Mucosa of stomach (tissue), 1 donor: ENCODE results near the gene KLK8.
A peak's percentile ranks its signal among the peaks of the same experiment; 100 is the strongest.

Experiments
- H3K27me3 ChIP-seq: one replicate; pipeline ENCODE4 v1.7.0; 2013; ENCODE audit warnings: mild to moderate bottlenecking, low read length; ENCODE audit not compliant: control insufficient read depth, insufficient read depth
- H3K36me3 ChIP-seq: one replicate; pipeline ENCODE4 v1.7.0; 2013; ENCODE audit warnings: low read length; ENCODE audit not compliant: control insufficient read depth, insufficient read depth
- H3K4me1 ChIP-seq: one replicate; pipeline ENCODE4 v1.7.0; 2013; ENCODE audit warnings: mild to moderate bottlenecking, low read length; ENCODE audit not compliant: control insufficient read depth, insufficient read depth
- H3K4me3 ChIP-seq: one replicate; pipeline ENCODE4 v1.7.0; 2013; ENCODE audit warnings: low read length
- H3K9ac ChIP-seq: one replicate; pipeline ENCODE4 v1.7.0; 2013; ENCODE audit warnings: mild to moderate bottlenecking, low read length, moderate library complexity
- H3K9me3 ChIP-seq: one replicate; pipeline ENCODE4 v1.7.0; 2013; ENCODE audit warnings: mild to moderate bottlenecking, low read length, moderate library complexity; ENCODE audit not compliant: control insufficient read depth
- donor health status: Pancreatic carcinoma.

The KLK8 gene

DNA sequence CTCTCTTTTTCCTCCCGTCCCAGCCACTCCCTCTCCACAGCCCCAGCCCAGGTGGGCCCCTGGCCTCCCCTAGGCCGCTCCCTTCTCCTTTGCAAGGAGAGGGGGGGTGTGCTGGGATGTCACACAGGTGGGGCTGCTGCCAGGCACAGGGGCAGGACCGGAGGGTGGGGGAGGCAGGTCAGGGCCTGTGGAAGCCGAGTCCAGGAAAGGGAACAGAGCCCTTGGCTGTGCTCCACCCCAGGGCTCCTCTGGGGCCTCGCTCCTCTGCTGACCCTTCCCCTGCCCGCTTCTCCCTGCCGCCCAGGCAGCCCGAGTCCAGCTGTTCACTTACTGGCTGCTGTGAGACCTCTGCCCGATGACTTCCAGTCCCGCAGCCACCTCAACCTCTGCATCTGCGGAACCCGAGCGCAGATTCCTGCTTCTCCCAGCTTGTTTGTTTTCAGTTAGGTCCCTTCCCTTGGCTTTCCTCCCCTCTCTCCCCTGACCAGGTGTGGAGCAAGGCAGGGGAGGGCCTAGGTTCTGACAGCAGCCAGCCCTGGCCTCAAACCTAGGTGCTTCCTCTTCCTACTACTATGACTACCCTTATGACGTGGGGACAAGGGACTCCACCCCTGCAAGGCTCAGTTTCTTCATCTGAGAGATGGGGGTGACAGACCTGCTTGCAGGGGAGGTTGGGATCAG, 25.9 kb upstream of the KLK8 start:
- peak overlapping the region; percentile 49 for H3K4me3 ChIP-seq
- H3K4me1 ChIP-seq, result peaks cover 15% of the 10 kb centered on the region
- peaks cover 3% of the 10 kb centered on the region for H3K27me3 ChIP-seq
- H3K9me3 ChIP-seq, result no peaks in the 10 kb centered on the region
- no peaks in the 10 kb centered on the region for H3K36me3 ChIP-seq
- peak overlapping the region; percentile 84 for H3K9ac ChIP-seq

- Histone ChIP-seq H3K4me3 (peak within 1 kb of the TSS; percentile 49), H3K9me3 (no peaks in the 10 kb centered on the region), H3K9ac (peak within 1 kb of the TSS; percentile 84), H3K4me1 (peaks cover 15% of the 10 kb centered on the region), H3K27me3 (peaks cover 3% of the 10 kb centered on the region), H3K36me3 (no peaks in the 10 kb centered on the region)
These were observed 25.1 kb upstream of the KLK8 start, which contains the start of gene KLK11 for GRCh38 chr19:51026554-51026831. Gene KLK11 (minus strand): TSS chr19:51026616. CDS start chr19:51025631, 985 bp downstream.

- Histone ChIP-seq H3K36me3 (no peaks in the 10 kb centered on the region), H3K4me3 (peak overlapping the region; percentile 49), H3K9me3 (no peaks in the 10 kb centered on the region), H3K9ac (peak overlapping the region; percentile 84), H3K27me3 (peaks cover 3% of the 10 kb centered on the region), H3K4me1 (peaks cover 15% of the 10 kb centered on the region)
These were observed 24.6 kb upstream of the KLK8 start for GRCh38 chr19:51025809-51026553.

DNA sequence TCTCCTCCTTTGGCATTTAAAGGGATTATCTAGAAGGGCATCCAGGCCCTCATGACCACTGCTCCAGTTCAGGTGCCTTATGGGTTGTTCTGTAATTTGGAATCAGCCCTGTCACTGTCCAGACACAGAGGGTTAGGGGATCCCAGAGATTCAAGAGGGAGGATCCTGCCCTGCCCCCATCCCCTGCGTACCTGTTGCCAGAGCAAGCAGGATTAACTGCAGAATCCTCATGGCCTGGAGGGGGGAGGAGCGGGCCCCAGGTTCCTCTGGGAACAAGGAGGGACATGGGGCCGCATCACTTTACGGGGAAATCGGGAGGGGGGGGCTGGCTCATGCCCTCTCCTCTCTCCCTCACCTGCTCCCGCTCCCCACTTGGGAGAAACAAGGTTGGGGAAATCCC, 24.0 kb upstream of the KLK8 start:
- Histone ChIP-seq H3K36me3 (no peaks in the 10 kb centered on the region), H3K4me1 (peaks cover 15% of the 10 kb centered on the region), H3K9me3 (no peaks in the 10 kb centered on the region), H3K4me3 (no peak overlapping the region), H3K27me3 (peaks cover 1% of the 10 kb centered on the region), H3K9ac (no peak overlapping the region)

- Histone ChIP-seq H3K27me3 (peaks cover 6% of the 10 kb centered on the region), H3K4me1 (peaks cover 15% of the 10 kb centered on the region), H3K36me3 (no peaks in the 10 kb centered on the region), H3K9ac (no peak overlapping the region), H3K4me3 (no peak overlapping the region), H3K9me3 (no peaks in the 10 kb centered on the region)
These were observed 23.5 kb upstream of the KLK8 start for GRCh38 chr19:51024924-51025323.

DNA sequence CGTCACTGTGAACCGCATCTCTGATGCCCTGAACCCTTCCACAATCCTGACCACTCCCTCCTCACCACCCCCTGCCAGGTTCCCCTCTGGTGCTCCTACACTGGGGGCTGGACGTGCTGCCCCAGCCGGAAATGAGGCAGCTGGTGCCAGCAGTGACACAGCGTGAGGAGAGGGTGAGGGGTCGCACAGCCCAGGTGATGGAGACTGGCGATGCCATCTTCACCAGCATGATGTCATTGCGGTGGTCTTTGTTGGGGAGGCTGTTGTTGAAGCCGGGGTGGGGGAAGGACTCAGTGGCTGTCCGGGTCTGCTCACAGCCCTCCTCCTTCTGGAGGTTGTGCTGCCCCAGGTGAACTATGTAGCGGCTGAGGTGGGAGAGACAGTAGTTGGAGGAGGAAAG, 22.5 kb upstream of the KLK8 start:
- Histone ChIP-seq H3K9ac (no peak overlapping the region), H3K9me3 (no peaks in the 10 kb centered on the region), H3K27me3 (peaks cover 14% of the 10 kb centered on the region), H3K36me3 (no peaks in the 10 kb centered on the region), H3K4me3 (no peak overlapping the region), H3K4me1 (peaks cover 21% of the 10 kb centered on the region)

DNA sequence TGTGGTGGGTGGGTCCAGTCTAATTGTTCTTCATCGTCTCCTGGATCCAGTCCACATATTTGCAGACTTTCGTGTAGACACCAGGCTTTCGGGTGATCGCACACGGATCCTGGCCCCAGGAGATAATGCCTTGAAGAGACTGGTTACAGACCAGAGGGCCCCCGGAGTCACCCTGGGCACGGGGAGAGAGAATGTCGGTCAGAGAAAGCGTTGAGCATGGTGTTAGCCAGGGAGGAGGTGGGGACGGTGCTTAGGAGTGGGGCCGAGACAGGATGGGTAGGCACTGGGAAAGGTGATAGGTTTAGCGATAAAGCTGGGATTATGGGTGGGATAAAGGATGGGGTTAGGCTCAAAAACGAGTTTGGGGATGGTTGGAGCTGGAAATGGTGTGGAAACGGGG, 21.1 kb upstream of the KLK8 start:
- no peaks in the 10 kb centered on the region for H3K9me3 ChIP-seq
- H3K27me3 ChIP-seq, result peaks cover 29% of the 10 kb centered on the region
- peaks cover 21% of the 10 kb centered on the region for H3K4me1 ChIP-seq
- H3K36me3 ChIP-seq, result no peaks in the 10 kb centered on the region
- H3K4me3 ChIP-seq, result no peak overlapping the region
- H3K9ac ChIP-seq, result no peak overlapping the region

DNA sequence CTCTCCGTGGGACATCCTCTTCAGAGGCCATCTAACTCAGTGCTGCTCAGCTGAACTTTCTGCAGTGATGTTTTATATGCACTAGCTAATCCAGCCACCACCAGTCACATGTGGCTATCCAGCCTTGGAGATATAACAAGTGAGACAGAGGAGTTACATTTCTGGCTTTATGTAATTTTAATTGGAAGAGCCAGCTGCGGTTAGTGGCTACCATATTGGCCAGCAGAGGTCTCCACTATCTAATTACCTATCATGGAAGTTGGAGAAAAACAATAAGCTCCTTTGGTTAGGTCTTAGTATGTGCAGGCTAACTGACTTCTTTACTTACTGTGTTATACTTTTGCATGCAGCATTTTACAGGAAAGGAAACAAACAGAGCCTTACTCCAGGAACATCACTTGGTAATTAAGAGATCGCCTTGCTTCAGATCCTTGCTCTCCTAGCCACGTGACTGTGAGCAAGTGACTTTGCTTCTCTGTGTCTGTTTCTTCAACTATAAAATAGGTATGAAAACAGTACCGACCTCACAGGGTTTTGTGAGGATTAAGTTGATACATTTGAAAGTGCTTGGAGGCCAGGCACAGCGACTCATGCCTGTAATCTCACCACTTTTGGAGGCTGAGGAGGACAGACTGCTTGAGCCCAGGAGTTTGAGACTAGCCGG, 19.7 kb upstream of the KLK8 start:
- Histone ChIP-seq H3K4me1 (peaks cover 20% of the 10 kb centered on the region), H3K4me3 (no peak overlapping the region), H3K9ac (no peak overlapping the region), H3K27me3 (peaks cover 39% of the 10 kb centered on the region), H3K9me3 (no peaks in the 10 kb centered on the region), H3K36me3 (no peaks in the 10 kb centered on the region)

- Histone ChIP-seq H3K9me3 (no peaks in the 10 kb centered on the region), H3K27me3 (peaks cover 46% of the 10 kb centered on the region), H3K9ac (no peak within 1 kb of the TSS), H3K36me3 (no peaks in the 10 kb centered on the region), H3K4me3 (no peak within 1 kb of the TSS), H3K4me1 (peaks cover 11% of the 10 kb centered on the region)
These were observed 18.1 kb upstream of the KLK8 start, which contains the start of gene KLK10 for GRCh38 chr19:51019544-51019925. Gene KLK10 (minus strand): TSS chr19:51019709. CDS start chr19:51019130, 579 bp downstream.

GRCh38 chr19:51018745-51019543, 17.5 kb upstream of the KLK8 start:
- H3K9ac ChIP-seq, result no peak overlapping the region
- H3K27me3 ChIP-seq, result peaks cover 47% of the 10 kb centered on the region
- H3K36me3 ChIP-seq, result no peaks in the 10 kb centered on the region
- H3K4me3 ChIP-seq, result no peak overlapping the region
- peaks cover 11% of the 10 kb centered on the region for H3K4me1 ChIP-seq
- H3K9me3 ChIP-seq, result no peaks in the 10 kb centered on the region

DNA sequence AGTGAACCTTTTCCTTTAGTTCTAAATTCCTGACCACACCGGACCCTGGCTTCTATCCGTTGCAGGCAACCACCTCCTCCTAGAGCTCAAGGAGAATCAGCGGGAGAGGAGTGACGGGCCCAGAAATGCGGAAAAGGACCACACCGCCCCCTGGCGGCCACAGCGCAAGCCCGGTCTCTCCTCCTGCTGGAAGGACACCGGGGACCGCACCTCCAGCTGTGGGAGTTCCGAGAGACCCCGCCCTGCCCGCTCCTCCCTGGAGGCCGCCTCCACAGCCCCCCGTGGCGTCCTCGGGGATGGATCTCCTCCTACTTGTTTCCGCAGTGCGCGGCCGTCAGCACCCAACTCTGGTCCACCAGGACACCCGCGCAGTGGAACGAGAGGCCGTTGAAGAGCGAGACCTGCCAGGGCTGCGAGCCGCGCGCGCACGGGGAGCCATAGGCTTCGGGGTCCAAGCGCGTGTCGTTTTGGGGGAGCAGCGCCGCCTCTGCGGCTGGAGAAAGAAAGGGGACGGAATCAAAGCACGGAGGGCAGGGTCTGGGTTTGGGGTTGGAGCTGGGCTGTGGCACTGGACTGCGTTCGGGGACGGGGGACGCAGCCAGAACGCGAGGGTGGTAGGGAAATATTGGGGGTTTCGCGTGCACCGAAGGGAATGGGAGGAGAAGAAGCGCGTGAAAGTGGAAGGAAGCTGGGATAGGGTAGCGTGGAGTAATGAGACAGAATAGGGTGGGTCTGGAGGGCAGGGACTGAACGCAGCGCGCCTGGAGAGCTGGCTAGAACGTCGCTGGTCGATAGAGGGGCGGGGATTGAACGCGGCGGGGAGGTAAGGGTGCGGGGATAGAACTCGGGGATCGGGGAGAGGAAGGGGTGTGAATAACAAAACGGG, 15.6 kb upstream of the KLK8 start:
- Histone ChIP-seq H3K9ac (no peak overlapping the region), H3K27me3 (peaks cover 50% of the 10 kb centered on the region), H3K36me3 (no peaks in the 10 kb centered on the region), H3K4me1 (peaks cover 11% of the 10 kb centered on the region), H3K4me3 (peak overlapping the region; percentile 19), H3K9me3 (no peaks in the 10 kb centered on the region)
